ENCODE measurements around the gene LBX1. TPM values are rescaled to one million over a fixed set of nuclear protein-coding genes. Genes with fewer than 3 reads are reported as not detected.

Gene LBX1
- total and polyA plus RNA-seq, 2 donors (not counting 3 experiments of a cell fraction or from before 2014, with no cell fraction given), result not detected

GRCh38 chr10:101183458-101184183 lies 45.6 kb downstream of the LBX1 start:
- Histone ChIP-seq H3K9me3 (replicated peaks; ENCODE audit: control insufficient read depth, insufficient read depth, low read length) (no peaks in the 10 kb centered on the region), H3K79me2 (ENCODE audit: control insufficient read depth, insufficient read depth, low read length) (no peaks in the 10 kb centered on the region), H3K4me2 (ENCODE audit: insufficient read depth, low read length) (no peak overlapping the region), H3K36me3 (ENCODE audit: control insufficient read depth in 2 of 2, extremely low read depth in 1 of 2, insufficient read depth in 2 of 2, low read length in 2 of 2) (no peaks in the 10 kb centered on the region), H4K20me1 (replicated peaks; ENCODE audit: control insufficient read depth, extremely low read depth, insufficient read depth, low read length) (no peaks in the 10 kb centered on the region), H3K4me1 (ENCODE audit: control insufficient read depth, extremely low read depth, insufficient read depth, low read length) (no peaks in the 10 kb centered on the region), H2AFZ (ENCODE audit: low read depth, low read length) (no peak overlapping the region), H3K27me3 (ENCODE audit: control insufficient read depth in 2 of 2, insufficient read depth in 2 of 2, low read length in 2 of 2) (peaks cover 4 to 10% of the 10 kb centered on the region in 2 experiments), H3K4me3 (replicated peaks in 1 of 3; ENCODE audit: insufficient read depth in 1 of 3, low read depth in 1 of 3, low read length in 3 of 3) (no peak overlapping the region), H3K9me1 (replicated peaks; ENCODE audit: control insufficient read depth, extremely low read depth, insufficient read depth, low read length) (no peaks in the 10 kb centered on the region), H3K27ac (ENCODE audit: insufficient read depth, low read depth, low read length) (no peak overlapping the region), H3K9ac (replicated peaks; ENCODE audit: extremely low read depth, insufficient read depth, low read length) (no peak overlapping the region)
- intact Hi-C loops (cut with micrococcal nuclease) (no loop called here), dilution Hi-C loops (cut with MboI; ENCODE audit: extremely low pct_ligation_motif_present, low sequenced_read_pairs) (no loop called here)
- no TSS peak for BruUV-seq (replicated peaks)
- DNase-seq (ENCODE audit: low read depth, low spot score) (no peak), FAIRE-seq (no peak)
- POLR2A ChIA-PET, result no interaction called here
- CTCF ChIA-PET, result no interaction called here
- no peak for TF ChIP-seq POLR2A (IDR thresholded peaks at IDR 0.05; ENCODE audit: low read depth, low read length)
- no peak for TF ChIP-seq MAX (IDR thresholded peaks at IDR 0.05; ENCODE audit: insufficient read depth, insufficient read length)
- no peak for TF ChIP-seq CTCF (IDR thresholded peaks at IDR 0.05; ENCODE audit: extremely low read depth in 1 of 2, insufficient read depth in 1 of 2, low read depth in 1 of 2, low read length in 2 of 2)
- TF ChIP-seq POLR2AphosphoS5 (IDR thresholded peaks at IDR 0.05; ENCODE audit: insufficient read depth, low read depth, low read length), result no peak

DNA sequence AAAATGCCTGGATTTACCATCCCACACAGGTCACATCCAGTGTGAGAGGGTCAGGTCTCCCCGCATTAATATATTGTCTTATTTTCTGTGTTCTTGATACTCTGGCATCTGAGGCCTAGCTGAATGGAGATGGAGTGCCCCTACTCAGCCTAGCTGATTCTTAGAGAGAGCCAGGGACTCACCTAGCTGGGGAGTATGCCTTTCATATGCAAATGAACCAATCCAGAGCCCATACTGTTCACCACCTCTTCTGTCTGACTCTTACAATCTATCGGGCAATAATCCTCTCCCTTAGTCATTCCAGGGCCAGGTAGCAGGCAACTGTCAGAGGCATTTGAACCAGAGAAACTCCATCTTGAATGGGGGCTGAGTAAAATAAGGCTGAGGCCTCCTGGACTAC lies 46.3 kb downstream of the LBX1 start:
- Histone ChIP-seq H3K4me3 (replicated peaks in 1 of 3; ENCODE audit: insufficient read depth in 1 of 3, low read depth in 1 of 3, low read length in 3 of 3) (no peak overlapping the region), H3K9me1 (replicated peaks; ENCODE audit: control insufficient read depth, extremely low read depth, insufficient read depth, low read length) (no peaks in the 10 kb centered on the region), H3K4me1 (ENCODE audit: control insufficient read depth, extremely low read depth, insufficient read depth, low read length) (no peaks in the 10 kb centered on the region), H3K9me3 (replicated peaks; ENCODE audit: control insufficient read depth, insufficient read depth, low read length) (no peaks in the 10 kb centered on the region), H3K36me3 (ENCODE audit: control insufficient read depth in 2 of 2, extremely low read depth in 1 of 2, insufficient read depth in 2 of 2, low read length in 2 of 2) (no peaks in the 10 kb centered on the region), H3K79me2 (ENCODE audit: control insufficient read depth, insufficient read depth, low read length) (no peaks in the 10 kb centered on the region), H3K27ac (ENCODE audit: insufficient read depth, low read depth, low read length) (no peak overlapping the region), H3K27me3 (ENCODE audit: control insufficient read depth in 2 of 2, insufficient read depth in 2 of 2, low read length in 2 of 2) (peaks cover 4 to 10% of the 10 kb centered on the region in 2 experiments), H3K4me2 (ENCODE audit: insufficient read depth, low read length) (no peak overlapping the region), H3K9ac (replicated peaks; ENCODE audit: extremely low read depth, insufficient read depth, low read length) (no peak overlapping the region), H4K20me1 (replicated peaks; ENCODE audit: control insufficient read depth, extremely low read depth, insufficient read depth, low read length) (no peaks in the 10 kb centered on the region), H2AFZ (ENCODE audit: low read depth, low read length) (no peak overlapping the region)
- BruUV-seq (replicated peaks), result no TSS peak
- TF ChIP-seq MAX (IDR thresholded peaks at IDR 0.05; ENCODE audit: insufficient read depth, insufficient read length) (no peak), FOS (IDR thresholded peaks at IDR 0.05; ENCODE audit: borderline replicate concordance, insufficient read depth, low read length) (no peak), GATA2 (IDR thresholded peaks at IDR 0.05; ENCODE audit: insufficient read depth, insufficient read length, low read depth, low read length) (no peak), JUN (IDR thresholded peaks at IDR 0.05; ENCODE audit: borderline replicate concordance, insufficient read depth, insufficient read length, low read depth) (no peak), MYC (IDR thresholded peaks at IDR 0.05; ENCODE audit: low read depth, low read length) (no peak), POLR2A (IDR thresholded peaks at IDR 0.05; ENCODE audit: low read depth, low read length) (no peak), EZH2 (IDR thresholded peaks at IDR 0.05; ENCODE audit: borderline replicate concordance, low read depth, low read length, severe bottlenecking) (no peak), POLR2AphosphoS5 (IDR thresholded peaks at IDR 0.05; ENCODE audit: insufficient read depth, low read depth, low read length) (no peak), CTCF (IDR thresholded peaks at IDR 0.05; ENCODE audit: extremely low read depth in 1 of 2, insufficient read depth in 1 of 2, low read depth in 1 of 2, low read length in 2 of 2) (no peak)
- intact Hi-C loops (cut with micrococcal nuclease), result no loop called here
- ChIA-PET CTCF (interaction anchor here (1.5 to 2.3 kb wide), 2 partner anchors 21 to 31 kb away, joined by 4 to 12 read pairs; no protein-coding TSS in a partner anchor), POLR2A (no interaction called here)
- FAIRE-seq (no peak), DNase-seq (ENCODE audit: low read depth, low spot score) (no peak)
- dilution Hi-C loops (cut with MboI; ENCODE audit: extremely low pct_ligation_motif_present, low sequenced_read_pairs), result no loop called here
